HG02840 (cell line): ENCODE results near the gene DGKB.

ENCODE experiments used
- ATAC-seq: cut with Tn5 transposase; IDR thresholded peaks from one replicate; pipeline ENCODE4 v1.9.1; 2021; ENCODE audit warnings: mild to moderate bottlenecking, moderate library complexity, moderate number of reproducible peaks; ENCODE audit not compliant: unreplicated experiment, low FRiP score

Gene DGKB

GRCh38 chr7:14191686-14192098 is 710.9 kb downstream of the DGKB start:
- no peak for ATAC-seq

GRCh38 chr7:14184292-14184864 is 718.2 kb downstream of the DGKB start:
- ATAC-seq = no peak

- ATAC-seq = no peak
Measured at GRCh38 chr7:14179781-14180180, 722.8 kb downstream of the DGKB start.

- no peak for ATAC-seq
Measured at GRCh38 chr7:14177876-14178275, 724.7 kb downstream of the DGKB start.

GRCh38 chr7:14170872-14171271 is 731.7 kb downstream of the DGKB start:
- no peak for ATAC-seq

GRCh38 chr7:14158111-14158510 is 744.4 kb downstream of the DGKB start:
- no peak for ATAC-seq

GRCh38 chr7:14156436-14156835 is 746.1 kb downstream of the DGKB start:
- no peak for ATAC-seq

GRCh38 chr7:14148974-14149373 is 753.6 kb downstream of the DGKB start:
- no peak for ATAC-seq

- ATAC-seq = no peak
Measured at GRCh38 chr7:14147532-14147931, 755.0 kb downstream of the DGKB start.

GRCh38 chr7:14144538-14144937 is 758.0 kb downstream of the DGKB start:
- ATAC-seq = no peak

GRCh38 chr7:14144109-14144508 is 758.4 kb downstream of the DGKB start:
- ATAC-seq = no peak

- ATAC-seq = no peak
Measured at GRCh38 chr7:14137676-14138075, 764.9 kb downstream of the DGKB start.

- no peak for ATAC-seq
Measured at GRCh38 chr7:14133752-14134151, 768.8 kb downstream of the DGKB start.

GRCh38 chr7:14125998-14126397 is 776.6 kb downstream of the DGKB start:
- no peak for ATAC-seq

- no peak for ATAC-seq
Measured at GRCh38 chr7:14124716-14125115, 777.8 kb downstream of the DGKB start.

- ATAC-seq = no peak
Measured at GRCh38 chr7:14123923-14124322, 778.6 kb downstream of the DGKB start.

GRCh38 chr7:14115701-14116100 is 786.9 kb downstream of the DGKB start:
- ATAC-seq = no peak

- ATAC-seq = no peak
Measured at GRCh38 chr7:14104861-14105260, 797.7 kb downstream of the DGKB start.

GRCh38 chr7:14096159-14096558 is 806.4 kb downstream of the DGKB start:
- no peak for ATAC-seq

GRCh38 chr7:14095233-14095950 is 807.2 kb downstream of the DGKB start:
- ATAC-seq = no peak
